Thyroid gland (tissue), 4 donors: ENCODE results near the gene TENT4A. TPM values are rescaled to one million over a fixed set of nuclear protein-coding genes. Genes with fewer than 3 reads are reported as not detected.

Source experiments
- DNase-seq, 2 donors: peaks; one replicate each; pipeline ENCODE4 v3.0.0-alpha.2; 2019
- H3K27ac ChIP-seq, 3 donors: fragments of 200-600 bp; sonication (generic); 1 replicate in 2 of 3; 2 replicates in 1 of 3; pipeline ENCODE4 v1.5.1; 2016 to 2019; ENCODE audit warnings: mild to moderate bottlenecking in 1 of 3, moderate library complexity in 1 of 3
- H3K27me3 ChIP-seq: fragments of 200-600 bp; sonication (generic); one replicate; pipeline ENCODE4 v1.5.1; 2019
- H3K36me3 ChIP-seq, 2 donors: fragments of 200-600 bp; sonication (generic); one replicate each; pipeline ENCODE4 v1.5.1; 2016 to 2019
- H3K4me1 ChIP-seq, 2 donors: fragments of 200-600 bp; sonication (generic); one replicate each; pipeline ENCODE4 v1.5.1; 2017 to 2019
- H3K4me3 ChIP-seq, 3 donors: fragments of 200-600 bp; sonication (generic); replicated peaks in 1 of 3; 1 replicate in 2 of 3; 2 replicates in 1 of 3; pipeline ENCODE4 v1.5.1; 2016; ENCODE audit warnings: mild to moderate bottlenecking in 1 of 3
- H3K9me3 ChIP-seq: fragments of 200-600 bp; sonication (generic); one replicate; pipeline ENCODE4 v1.5.1; 2017
- POLR2A ChIP-seq, 2 donors: fragments of 450-650 bp; IDR thresholded peaks; one replicate each; pipeline ENCODE4 v1.6.1; 2017; ENCODE audit warnings: antibody characterized with exemption in 2 of 2, mild to moderate bottlenecking in 2 of 2, moderate library complexity in 1 of 2
- WGBS, 2 donors: methylation state at CpG; one replicate each; pipeline ENCODE4 v1.1.5; 2017; 5-methylcytosine and 5-hydroxymethylcytosine counted together
- intact Hi-C: fragments of 100-400 bp; cut with DNase I; formaldehyde crosslinking; loops from one replicate; pipeline ENCODE4 v1.15.1; 2023
- total RNA-seq, 4 donors: library from RNA; depleted of rRNA; stranded (reverse); fragments of >200 nt; gene quantifications; one replicate each; pipeline ENCODE4 v1.2.3, GENCODE V29; 2016
- TF ChIP-seq, protein P1 (sequence below), 6 experiments: fragments of 200-600 bp in 3 of 6; fragments of 450-650 bp in 3 of 6; sonication (generic) in 3 of 6; IDR thresholded peaks; one replicate each; pipeline ENCODE4 v1.5.1; 2016 to 2019; ENCODE audit warnings: antibody characterized with exemption in 6 of 6, mild to moderate bottlenecking in 2 of 6, inconsistent platforms in 1 of 6, moderate library complexity in 1 of 6

TENT4A gene
- total RNA-seq, 4 donors from 2014 or later: 19.8 to 41.2 (median 29.4) TPM

DNA sequence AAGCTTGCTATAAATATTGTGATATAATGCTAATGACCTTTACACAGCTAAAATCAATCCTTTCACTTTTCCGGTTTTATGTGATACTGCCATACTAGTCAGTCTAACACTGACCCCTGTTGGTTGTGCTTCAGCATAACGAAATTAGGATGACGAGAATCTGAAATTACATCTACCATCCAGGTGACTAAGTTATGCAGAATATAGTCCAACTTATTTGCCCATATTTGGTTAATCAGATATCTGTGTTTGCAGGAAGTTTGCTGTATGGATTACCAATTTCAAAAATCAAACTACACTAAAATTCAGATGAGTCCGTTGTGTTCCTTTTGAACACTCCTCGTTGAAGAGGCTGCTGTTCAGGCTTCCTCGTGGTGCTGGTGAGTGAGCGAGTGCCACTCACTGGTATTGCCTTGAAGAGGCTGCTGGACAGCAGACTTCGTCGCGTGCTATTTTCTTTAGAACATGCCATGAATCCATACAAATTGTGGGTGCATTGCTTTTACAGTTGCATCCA is 32.5 kb downstream of the TENT4A start:
- Histone ChIP-seq H3K9me3 (no peaks in the 10 kb centered on the region), H3K4me1 (no peaks in the 10 kb centered on the region), H3K27me3 (no peaks in the 10 kb centered on the region), H3K27ac (no peak overlapping the region), H3K4me3 (no peak overlapping the region), H3K36me3 (peaks cover 18 to 24% of the 10 kb centered on the region in 2 donors)
- WGBS, 2 donors: 69 to 71% methylated on average over 10 of the region's 10 CpGs
- no peak for DNase-seq
- TF ChIP-seq POLR2A (IDR thresholded peaks at IDR 0.05): no peak
- TF ChIP-seq, protein P1, sequence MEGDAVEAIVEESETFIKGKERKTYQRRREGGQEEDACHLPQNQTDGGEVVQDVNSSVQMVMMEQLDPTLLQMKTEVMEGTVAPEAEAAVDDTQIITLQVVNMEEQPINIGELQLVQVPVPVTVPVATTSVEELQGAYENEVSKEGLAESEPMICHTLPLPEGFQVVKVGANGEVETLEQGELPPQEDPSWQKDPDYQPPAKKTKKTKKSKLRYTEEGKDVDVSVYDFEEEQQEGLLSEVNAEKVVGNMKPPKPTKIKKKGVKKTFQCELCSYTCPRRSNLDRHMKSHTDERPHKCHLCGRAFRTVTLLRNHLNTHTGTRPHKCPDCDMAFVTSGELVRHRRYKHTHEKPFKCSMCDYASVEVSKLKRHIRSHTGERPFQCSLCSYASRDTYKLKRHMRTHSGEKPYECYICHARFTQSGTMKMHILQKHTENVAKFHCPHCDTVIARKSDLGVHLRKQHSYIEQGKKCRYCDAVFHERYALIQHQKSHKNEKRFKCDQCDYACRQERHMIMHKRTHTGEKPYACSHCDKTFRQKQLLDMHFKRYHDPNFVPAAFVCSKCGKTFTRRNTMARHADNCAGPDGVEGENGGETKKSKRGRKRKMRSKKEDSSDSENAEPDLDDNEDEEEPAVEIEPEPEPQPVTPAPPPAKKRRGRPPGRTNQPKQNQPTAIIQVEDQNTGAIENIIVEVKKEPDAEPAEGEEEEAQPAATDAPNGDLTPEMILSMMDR (IDR thresholded peaks at IDR 0.05): peak; percentile 37 to 75 (median 64)
- intact Hi-C loops: loop anchor here (10.0 kb wide), 1 partner anchor 111 kb away; the partner anchor contains the start of genes NSUN2 and SRD5A1

GRCh38 chr5:6746244-6746643 is 33.0 kb downstream of the TENT4A start:
- H3K4me1 ChIP-seq: no peaks in the 10 kb centered on the region

GRCh38 chr5:6747103-6747502 is 33.9 kb downstream of the TENT4A start:
- no peak for DNase-seq
- no peak overlapping the region for H3K27ac ChIP-seq
- H3K4me3 ChIP-seq: no peak overlapping the region
- H3K36me3 ChIP-seq: peaks cover 26 to 35% of the 10 kb centered on the region in 2 donors
- 85 to 89% methylated on average over 9 of the region's 9 CpGs for WGBS, 2 donors
- TF ChIP-seq, protein P1 (IDR thresholded peaks at IDR 0.05): no peak
- TF ChIP-seq POLR2A (IDR thresholded peaks at IDR 0.05): no peak
- no peaks in the 10 kb centered on the region for H3K4me1 ChIP-seq
- intact Hi-C loops: loop anchor here (10.0 kb wide), 1 partner anchor 112 kb away; the partner anchor contains the start of genes NSUN2 and SRD5A1
- H3K27me3 ChIP-seq: no peaks in the 10 kb centered on the region
- no peaks in the 10 kb centered on the region for H3K9me3 ChIP-seq

More at GRCh38 chr5:6746244-6746643, 33.0 kb downstream of the TENT4A start:
- no peak overlapping the region for H3K4me3 ChIP-seq
- DNase-seq: no peak
- no peak for TF ChIP-seq POLR2A (IDR thresholded peaks at IDR 0.05)
- TF ChIP-seq, protein P1 (IDR thresholded peaks at IDR 0.05): no peak
- H3K36me3 ChIP-seq: peaks cover 18 to 28% of the 10 kb centered on the region in 2 donors
- intact Hi-C loops: loop anchor here (10.0 kb wide), 1 partner anchor 111 kb away; the partner anchor contains the start of genes NSUN2 and SRD5A1
- no peaks in the 10 kb centered on the region for H3K9me3 ChIP-seq
- H3K27me3 ChIP-seq: no peaks in the 10 kb centered on the region
- WGBS, 2 donors: 91 to 93% methylated on average over 9 of the region's 9 CpGs
- no peak overlapping the region for H3K27ac ChIP-seq

DNA sequence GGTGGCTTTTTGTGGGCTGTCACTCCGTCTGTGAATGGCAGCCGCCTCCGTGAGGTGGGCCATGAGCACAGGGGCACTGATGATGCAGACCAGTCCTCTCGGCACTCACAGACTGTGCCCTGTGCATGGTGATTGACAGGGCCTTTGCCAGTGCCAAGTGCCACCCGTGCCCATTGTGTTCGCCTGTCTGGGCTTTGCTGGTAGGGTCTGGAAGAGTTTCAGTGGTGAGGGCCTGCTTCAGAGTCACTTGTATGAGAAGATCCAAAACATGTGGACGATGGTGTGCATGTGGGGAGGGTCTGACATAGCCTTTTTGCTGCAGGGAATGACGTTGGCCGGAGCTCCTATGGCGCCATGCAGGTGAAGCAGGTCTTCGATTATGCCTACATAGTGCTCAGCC is 34.9 kb downstream of the TENT4A start:
- Histone ChIP-seq H3K4me1 (no peaks in the 10 kb centered on the region), H3K36me3 (peaks cover 31 to 38% of the 10 kb centered on the region in 2 donors), H3K27me3 (no peaks in the 10 kb centered on the region), H3K9me3 (no peaks in the 10 kb centered on the region), H3K4me3 (no peak overlapping the region), H3K27ac (no peak overlapping the region)
- WGBS, 2 donors: 94% methylated on average over 6 to 9 of the region's 11 CpGs
- TF ChIP-seq, protein P1 (IDR thresholded peaks at IDR 0.05): no peak
- TF ChIP-seq POLR2A (IDR thresholded peaks at IDR 0.05): no peak
- intact Hi-C loops: loop anchor here (10.0 kb wide), 1 partner anchor 113 kb away; the partner anchor contains the start of genes NSUN2 and SRD5A1
- no peak for DNase-seq

DNA sequence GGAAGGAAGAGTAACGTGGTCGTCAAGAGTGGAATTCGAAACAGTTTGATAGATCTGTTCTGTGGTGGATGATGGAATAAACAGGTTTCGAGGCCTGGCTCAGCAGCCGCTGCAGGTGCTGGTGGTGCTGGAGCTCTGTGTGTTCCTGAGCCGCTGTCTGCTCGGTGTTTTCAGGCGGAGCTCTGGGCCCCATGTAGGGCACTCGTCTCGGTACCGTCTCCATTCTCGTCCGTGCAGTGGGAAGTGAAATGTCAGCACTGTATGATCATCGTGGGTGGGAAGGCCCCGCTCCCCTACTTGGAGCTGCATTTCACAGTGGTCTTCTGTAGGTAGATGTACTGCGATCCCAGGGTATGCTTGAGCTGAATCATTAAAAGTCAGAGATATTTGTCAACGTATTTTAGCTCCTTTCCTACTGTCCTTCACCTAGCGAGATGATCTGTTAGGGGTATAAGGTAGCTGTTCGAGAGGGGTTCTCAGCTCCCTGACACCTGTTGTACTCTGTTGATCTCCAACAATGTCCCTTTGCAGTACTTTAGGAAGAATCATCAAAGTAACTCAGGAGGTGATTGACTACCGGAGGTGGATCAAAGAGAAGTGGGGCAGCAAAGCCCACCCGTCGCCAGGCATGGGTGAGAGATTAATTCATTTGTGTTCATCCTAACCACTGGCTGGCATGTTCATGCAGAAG is 35.9 kb downstream of the TENT4A start:
- H3K27me3 ChIP-seq: no peaks in the 10 kb centered on the region
- H3K36me3 ChIP-seq: peaks cover 27 to 44% of the 10 kb centered on the region in 2 donors
- TF ChIP-seq, protein P1 (IDR thresholded peaks at IDR 0.05): no peak
- no peak for TF ChIP-seq POLR2A (IDR thresholded peaks at IDR 0.05)
- DNase-seq: no peak
- intact Hi-C loops: loop anchor here (10.0 kb wide), 1 partner anchor 114 kb away; the partner anchor contains the start of genes NSUN2 and SRD5A1
- no peak overlapping the region for H3K4me3 ChIP-seq
- no peaks in the 10 kb centered on the region for H3K4me1 ChIP-seq
- 93 to 94% methylated on average over 22 of the region's 22 CpGs for WGBS, 2 donors
- no peaks in the 10 kb centered on the region for H3K9me3 ChIP-seq
- no peak overlapping the region for H3K27ac ChIP-seq
